GM19397 (cell line): ENCODE results near the gene GOLT1B.
"Not testable (repeated sequence)": the region's sequence is repeated elsewhere in the genome, so short reads cannot be mapped to it uniquely, and the experiment has no call there.

Experiments used
- ATAC-seq: cut with Tn5 transposase; IDR thresholded peaks from one replicate; pipeline ENCODE4 v1.9.1; 2021; ENCODE audit warnings: mild to moderate bottlenecking, moderate library complexity; ENCODE audit not compliant: unreplicated experiment

The GOLT1B gene

GRCh38 chr12:21501258-21502163 is at the start of gene GOLT1B, which contains the start of gene RECQL:
Gene GOLT1B (plus strand): TSS chr12:21501789. CDS start chr12:21501924, 135 bp downstream.
Gene RECQL (minus strand): TSS chr12:21501635. CDS start chr12:21499570, 2,065 bp downstream.
- peak; percentile 99 for ATAC-seq

GRCh38 chr12:21453312-21453852 is 48.2 kb upstream of the GOLT1B start:
- ATAC-seq, result no peak

- ATAC-seq, result no peak
Measured at GRCh38 chr12:21456291-21456780, 45.3 kb upstream of the GOLT1B start.

GRCh38 chr12:21459474-21459873 is 42.1 kb upstream of the GOLT1B start:
- ATAC-seq, result no peak

- not testable (repeated sequence) for ATAC-seq
Measured at GRCh38 chr12:21467334-21467733, 34.3 kb upstream of the GOLT1B start.

- no peak for ATAC-seq
Measured at GRCh38 chr12:21471294-21471693, 30.3 kb upstream of the GOLT1B start.

GRCh38 chr12:21472197-21472823 is 29.3 kb upstream of the GOLT1B start:
- ATAC-seq, result no peak

GRCh38 chr12:21475552-21475951 is 26.0 kb upstream of the GOLT1B start:
- no peak for ATAC-seq

- no peak for ATAC-seq
Measured at GRCh38 chr12:21476949-21477348, 24.6 kb upstream of the GOLT1B start.

- ATAC-seq, result no peak
Measured at GRCh38 chr12:21478756-21479455, 22.7 kb upstream of the GOLT1B start.

- ATAC-seq, result no peak
Measured at GRCh38 chr12:21483531-21483930, 18.1 kb upstream of the GOLT1B start.

- no peak for ATAC-seq
Measured at GRCh38 chr12:21485998-21486397, 15.6 kb upstream of the GOLT1B start.

GRCh38 chr12:21499765-21500164 is 1.8 kb upstream of the GOLT1B start:
- ATAC-seq, result no peak

- no peak for ATAC-seq
Measured at GRCh38 chr12:21500786-21501257, 767 bp upstream of the GOLT1B start.

GRCh38 chr12:21502164-21502496 is 541 bp downstream of the GOLT1B start:
- ATAC-seq, result no peak

GRCh38 chr12:21502872-21503271 is 1.3 kb downstream of the GOLT1B start:
- ATAC-seq, result no peak

- no peak for ATAC-seq
Measured at GRCh38 chr12:21505888-21506287, 4.3 kb downstream of the GOLT1B start.

GRCh38 chr12:21507849-21508248 is 6.3 kb downstream of the GOLT1B start:
- no peak for ATAC-seq

GRCh38 chr12:21509768-21510167 is 8.2 kb downstream of the GOLT1B start:
- peak; percentile 89 for ATAC-seq

GRCh38 chr12:21516281-21516680 is 14.7 kb downstream of the GOLT1B start:
- ATAC-seq, result no peak

- ATAC-seq, result no peak
Measured at GRCh38 chr12:21518451-21518850, 16.9 kb downstream of the GOLT1B start.
